AG10803 (cell line): ENCODE results near the gene GPS1.

ENCODE experiments used
- DNase-seq: peaks from one replicate; pipeline ENCODE4 v3.0.0; 2010; ENCODE audit warnings: low read depth
- H3K4me3 ChIP-seq: 2 replicates; pipeline ENCODE4 v1.5.1; 2011; ENCODE audit warnings: mild to moderate bottlenecking, low read length, control low read depth
- TF ChIP-seq, protein P1 (sequence below): conservative IDR thresholded peaks from 2 replicates; pipeline ENCODE4 v1.5.1; 2011; ENCODE audit warnings: mild to moderate bottlenecking, low read length, control low read depth, inconsistent platforms

The GPS1 gene

DNA sequence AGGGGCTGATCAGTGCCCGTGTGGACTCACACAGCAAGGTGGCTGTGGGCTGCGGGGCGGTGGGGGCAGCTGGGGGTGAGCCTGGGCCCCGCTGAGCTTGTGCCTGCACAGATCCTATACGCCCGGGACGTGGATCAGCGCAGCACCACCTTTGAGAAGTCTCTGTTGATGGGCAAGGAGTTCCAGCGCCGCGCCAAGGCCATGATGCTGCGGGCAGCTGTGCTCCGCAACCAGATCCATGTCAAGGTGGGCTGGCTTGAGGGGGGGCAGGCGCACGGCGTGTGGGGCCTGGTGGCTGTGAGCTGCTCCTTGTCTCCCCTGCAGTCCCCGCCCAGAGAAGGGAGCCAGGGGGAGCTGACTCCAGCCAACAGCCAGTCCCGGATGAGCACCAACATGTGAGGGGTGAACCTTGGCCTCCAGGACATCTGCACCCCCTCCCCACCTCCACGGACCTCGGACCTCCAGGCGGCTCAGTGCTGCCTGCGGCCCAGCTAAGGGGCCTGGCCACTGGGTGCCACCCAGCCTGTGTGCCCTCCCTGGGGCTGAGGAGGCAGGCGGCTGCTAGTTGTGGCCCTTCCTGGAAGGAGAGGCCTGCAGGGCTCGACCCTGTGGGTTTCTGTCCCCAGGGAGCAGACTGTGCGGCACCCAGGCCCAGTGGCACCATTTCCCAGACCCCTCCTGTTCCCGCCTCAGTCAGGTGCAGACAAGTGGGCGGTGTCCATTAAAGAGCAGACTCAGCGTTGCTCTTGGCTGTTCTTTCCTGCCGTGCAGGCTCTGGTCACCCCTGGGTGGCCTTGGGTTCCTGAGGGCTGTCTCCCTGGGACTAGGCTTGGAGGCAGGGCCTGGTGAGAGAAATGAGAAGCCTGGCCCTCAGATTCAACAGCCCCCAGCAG is 5.3 kb downstream of the GPS1 start:
- DNase-seq = no peak
- H3K4me3 ChIP-seq = no peak overlapping the region
- TF ChIP-seq, protein P1, sequence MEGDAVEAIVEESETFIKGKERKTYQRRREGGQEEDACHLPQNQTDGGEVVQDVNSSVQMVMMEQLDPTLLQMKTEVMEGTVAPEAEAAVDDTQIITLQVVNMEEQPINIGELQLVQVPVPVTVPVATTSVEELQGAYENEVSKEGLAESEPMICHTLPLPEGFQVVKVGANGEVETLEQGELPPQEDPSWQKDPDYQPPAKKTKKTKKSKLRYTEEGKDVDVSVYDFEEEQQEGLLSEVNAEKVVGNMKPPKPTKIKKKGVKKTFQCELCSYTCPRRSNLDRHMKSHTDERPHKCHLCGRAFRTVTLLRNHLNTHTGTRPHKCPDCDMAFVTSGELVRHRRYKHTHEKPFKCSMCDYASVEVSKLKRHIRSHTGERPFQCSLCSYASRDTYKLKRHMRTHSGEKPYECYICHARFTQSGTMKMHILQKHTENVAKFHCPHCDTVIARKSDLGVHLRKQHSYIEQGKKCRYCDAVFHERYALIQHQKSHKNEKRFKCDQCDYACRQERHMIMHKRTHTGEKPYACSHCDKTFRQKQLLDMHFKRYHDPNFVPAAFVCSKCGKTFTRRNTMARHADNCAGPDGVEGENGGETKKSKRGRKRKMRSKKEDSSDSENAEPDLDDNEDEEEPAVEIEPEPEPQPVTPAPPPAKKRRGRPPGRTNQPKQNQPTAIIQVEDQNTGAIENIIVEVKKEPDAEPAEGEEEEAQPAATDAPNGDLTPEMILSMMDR = no peak

DNA sequence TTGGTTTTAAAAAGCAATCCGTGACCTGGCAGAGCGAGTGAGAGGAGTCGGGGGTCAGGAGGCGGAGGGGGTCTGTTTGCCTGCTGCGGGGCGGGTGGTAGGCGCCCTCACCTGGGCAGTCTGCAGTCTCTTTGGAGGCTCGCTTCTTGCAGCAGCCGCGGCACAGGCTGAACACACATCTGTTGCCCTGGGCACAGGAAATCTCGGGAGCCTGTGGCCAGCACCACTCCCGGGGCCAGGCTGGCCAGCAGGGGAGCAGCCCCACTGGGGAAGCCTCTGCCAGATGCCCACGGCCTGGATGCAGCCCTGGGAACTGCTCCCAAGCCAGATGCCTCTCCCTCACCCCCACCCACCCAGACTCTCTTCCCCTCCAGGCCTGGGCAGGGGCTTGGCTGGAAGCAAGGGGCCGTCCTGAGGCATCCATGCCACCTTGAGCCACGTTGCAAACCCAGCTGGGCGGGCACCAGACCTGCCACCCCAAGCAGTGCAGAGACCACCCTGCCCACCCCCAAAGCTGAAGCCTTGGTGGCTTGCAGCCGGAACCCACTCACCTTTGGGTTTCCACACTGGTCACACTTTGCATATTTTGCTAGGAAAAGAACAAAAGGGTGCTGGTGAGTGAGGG is 6.6 kb downstream of the GPS1 start:
- DNase-seq = no peak

DNA sequence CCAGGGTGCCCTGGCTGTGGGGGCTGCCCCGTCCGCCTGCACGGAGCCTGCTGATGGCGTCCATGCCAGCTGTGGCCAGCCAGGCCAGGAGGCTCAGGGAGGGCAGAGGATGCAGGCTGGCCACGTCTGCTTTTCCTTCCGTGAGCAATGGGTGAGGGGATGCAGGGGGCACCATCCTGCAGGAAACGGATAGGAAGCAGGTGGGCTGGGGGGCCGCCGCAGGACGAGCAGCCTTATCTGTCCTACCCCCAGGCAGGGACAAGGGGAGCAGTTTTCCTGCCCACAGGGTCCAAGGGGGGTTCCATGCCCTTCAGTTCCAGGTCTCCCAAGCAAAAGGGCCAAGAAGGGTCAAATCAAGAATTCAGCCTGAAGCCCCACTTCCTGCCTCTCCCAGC is 7.2 kb downstream of the GPS1 start:
- H3K4me3 ChIP-seq = no peak overlapping the region
- no peak for DNase-seq
- TF ChIP-seq, protein P1 = no peak

More for the DNA sequence above, 6.6 kb downstream of the GPS1 start:
- TF ChIP-seq, protein P1 = no peak
- H3K4me3 ChIP-seq = no peak overlapping the region

GRCh38 chr17:82059272-82060000 is 7.7 kb downstream of the GPS1 start:
- no peak overlapping the region for H3K4me3 ChIP-seq
- TF ChIP-seq, protein P1 = no peak
- DNase-seq = no peak

- H3K4me3 ChIP-seq = no peak overlapping the region
- TF ChIP-seq, protein P1 = no peak
- no peak for DNase-seq
Measured at GRCh38 chr17:82060001-82060380, 8.3 kb downstream of the GPS1 start.

- TF ChIP-seq, protein P1 = no peak
- no peak overlapping the region for H3K4me3 ChIP-seq
- DNase-seq = no peak
Measured at GRCh38 chr17:82060614-82061013, 8.9 kb downstream of the GPS1 start.
